Suprapubic skin (tissue), 4 donors: ENCODE results near the gene RABGAP1. TPM values are rescaled to one million over a fixed set of nuclear protein-coding genes. Genes with fewer than 3 reads are reported as not detected.

ENCODE experiments used
- DNase-seq, 2 donors: peaks; one replicate each; pipeline ENCODE4 v3.0.0-alpha.2; 2019; ENCODE audit warnings: low spot score in 2 of 2
- H3K27ac ChIP-seq: fragments of 200-600 bp; sonication (generic); one replicate; pipeline ENCODE4 v1.5.1; 2019
- H3K27me3 ChIP-seq: fragments of 200-600 bp; sonication (generic); one replicate; pipeline ENCODE4 v1.5.1; 2019
- H3K36me3 ChIP-seq: fragments of 200-600 bp; sonication (generic); one replicate; pipeline ENCODE4 v1.5.1; 2019
- H3K4me1 ChIP-seq: fragments of 200-600 bp; sonication (generic); one replicate; pipeline ENCODE4 v1.5.1; 2019
- H3K4me3 ChIP-seq: fragments of 200-600 bp; sonication (generic); one replicate; pipeline ENCODE4 v1.5.1; 2019; ENCODE audit warnings: mild to moderate bottlenecking
- H3K9me3 ChIP-seq: fragments of 200-600 bp; sonication (generic); one replicate; pipeline ENCODE4 v1.5.1; 2019
- CTCF ChIP-seq, 2 donors: fragments of 200-600 bp in 1 of 2; fragments of 450-650 bp in 1 of 2; sonication (generic) in 1 of 2; IDR thresholded peaks; one replicate each; pipeline ENCODE4 v1.5.1; 2016 to 2019; ENCODE audit warnings: antibody characterized with exemption in 2 of 2, mild to moderate bottlenecking in 1 of 2, moderate library complexity in 1 of 2
- EP300 ChIP-seq: sonication (generic); formaldehyde crosslinking; IDR thresholded peaks from one replicate; pipeline ENCODE4 v1.6.1; 2017; ENCODE audit warnings: antibody characterized with exemption
- POLR2A ChIP-seq, 2 donors: fragments of 450-650 bp; IDR thresholded peaks; one replicate each; pipeline ENCODE4 v1.6.1; 2017; ENCODE audit warnings: antibody characterized with exemption in 2 of 2, mild to moderate bottlenecking in 2 of 2, moderate library complexity in 2 of 2
- POLR2AphosphoS5 ChIP-seq, 3 donors: sonication (generic); formaldehyde crosslinking; IDR thresholded peaks; one replicate each; pipeline ENCODE4 v1.6.1; 2017; ENCODE audit warnings: antibody characterized with exemption in 3 of 3
- WGBS: methylation state at CpG from one replicate; pipeline ENCODE4 v1.1.5; 2018; 5-methylcytosine and 5-hydroxymethylcytosine counted together
- total RNA-seq, 4 donors: library from RNA; depleted of rRNA; stranded (reverse); fragments of >200 nt; gene quantifications; one replicate each; pipeline ENCODE4 v1.1.0, GENCODE V29; 2016

RABGAP1 gene
- total RNA-seq, 4 donors from 2014 or later: 31.4 to 115 (median 64.4) TPM

GRCh38 chr9:123099042-123099441 is 158.2 kb downstream of the RABGAP1 start:
- peaks cover 94% of the 10 kb centered on the region for H3K36me3 ChIP-seq

GRCh38 chr9:123099548-123099947 is 158.7 kb downstream of the RABGAP1 start:
- no peak overlapping the region for H3K4me3 ChIP-seq
- no peak overlapping the region for H3K27ac ChIP-seq
- peaks cover 97% of the 10 kb centered on the region for H3K36me3 ChIP-seq
- H3K9me3 ChIP-seq: no peaks in the 10 kb centered on the region
- no peaks in the 10 kb centered on the region for H3K4me1 ChIP-seq
- H3K27me3 ChIP-seq: no peaks in the 10 kb centered on the region
- no peak for TF ChIP-seq POLR2AphosphoS5 (IDR thresholded peaks at IDR 0.05)
- no peak for TF ChIP-seq POLR2A (IDR thresholded peaks at IDR 0.05)
- no peak for TF ChIP-seq EP300
- TF ChIP-seq CTCF (IDR thresholded peaks at IDR 0.05): no peak
- 91% methylated on average over 3 of the region's 3 CpGs for WGBS
- no peak for DNase-seq

More at GRCh38 chr9:123099042-123099441, 158.2 kb downstream of the RABGAP1 start:
- WGBS: 90% methylated on average over 6 of the region's 6 CpGs
- Histone ChIP-seq H3K9me3 (no peaks in the 10 kb centered on the region), H3K27me3 (no peaks in the 10 kb centered on the region), H3K4me3 (no peak overlapping the region), H3K4me1 (no peaks in the 10 kb centered on the region), H3K27ac (no peak overlapping the region)
- TF ChIP-seq POLR2AphosphoS5 (IDR thresholded peaks at IDR 0.05): no peak
- TF ChIP-seq EP300: no peak
- no peak for TF ChIP-seq CTCF (IDR thresholded peaks at IDR 0.05)
- no peak for TF ChIP-seq POLR2A (IDR thresholded peaks at IDR 0.05)
- no peak for DNase-seq

- WGBS: 54% methylated on average over 3 of the region's 3 CpGs
- no peaks in the 10 kb centered on the region for H3K9me3 ChIP-seq
- no peaks in the 10 kb centered on the region for H3K27me3 ChIP-seq
- no peak overlapping the region for H3K4me3 ChIP-seq
- H3K36me3 ChIP-seq: peaks cover 94% of the 10 kb centered on the region
- DNase-seq: no peak
- no peaks in the 10 kb centered on the region for H3K4me1 ChIP-seq
- H3K27ac ChIP-seq: no peak overlapping the region
- TF ChIP-seq CTCF (IDR thresholded peaks at IDR 0.05) (no peak), EP300 (no peak), POLR2A (IDR thresholded peaks at IDR 0.05) (no peak), POLR2AphosphoS5 (IDR thresholded peaks at IDR 0.05) (no peak)
Measured at GRCh38 chr9:123102375-123103113, 161.7 kb downstream of the RABGAP1 start.

GRCh38 chr9:123104807-123105206 is 164.0 kb downstream of the RABGAP1 start:
- Histone ChIP-seq H3K27me3 (no peaks in the 10 kb centered on the region), H3K9me3 (no peaks in the 10 kb centered on the region), H3K27ac (no peak overlapping the region), H3K4me1 (no peaks in the 10 kb centered on the region), H3K36me3 (peaks cover 94% of the 10 kb centered on the region), H3K4me3 (no peak overlapping the region)
- no peak for TF ChIP-seq EP300
- no peak for TF ChIP-seq POLR2AphosphoS5 (IDR thresholded peaks at IDR 0.05)
- no peak for TF ChIP-seq POLR2A (IDR thresholded peaks at IDR 0.05)
- TF ChIP-seq CTCF (IDR thresholded peaks at IDR 0.05): no peak
- no peak for DNase-seq
- 63% methylated on average over 7 of the region's 7 CpGs for WGBS

GRCh38 chr9:123105490-123105889 is 164.7 kb downstream of the RABGAP1 start:
- Histone ChIP-seq H3K27me3 (no peaks in the 10 kb centered on the region), H3K9me3 (no peaks in the 10 kb centered on the region), H3K27ac (no peak overlapping the region), H3K4me1 (no peaks in the 10 kb centered on the region), H3K4me3 (no peak overlapping the region), H3K36me3 (peaks cover 90% of the 10 kb centered on the region)
- no peak for TF ChIP-seq EP300
- TF ChIP-seq POLR2AphosphoS5 (IDR thresholded peaks at IDR 0.05): no peak
- TF ChIP-seq CTCF (IDR thresholded peaks at IDR 0.05): no peak
- no peak for TF ChIP-seq POLR2A (IDR thresholded peaks at IDR 0.05)
- WGBS: 81% methylated on average over 5 of the region's 5 CpGs
- no peak for DNase-seq
